22Rv1 (cell line): ENCODE data around the gene EVI5.

Source experiments
- H3K27ac ChIP-seq: fragments of 450-650 bp; 2 replicates; pipeline ENCODE4 v1.5.1; 2017
- CTCF ChIP-seq: fragments of 450-650 bp; IDR thresholded peaks from 2 replicates; pipeline ENCODE4 v1.5.1; 2017; ENCODE audit warnings: mild to moderate bottlenecking
- ZFX ChIP-seq: fragments of 450-650 bp; IDR thresholded peaks from 2 replicates; pipeline ENCODE4 v1.6.1; 2017; ENCODE audit warnings: antibody characterized with exemption, borderline replicate concordance

The EVI5 gene

GRCh38 chr1:92583821-92584760 lies 200.8 kb downstream of the EVI5 start:
- no peak overlapping the region for H3K27ac ChIP-seq
- TF ChIP-seq ZFX = no peak
- no peak for TF ChIP-seq CTCF

- no peak overlapping the region for H3K27ac ChIP-seq
- TF ChIP-seq ZFX (no peak), CTCF (no peak)
Observed at GRCh38 chr1:92577261-92577895, 207.5 kb downstream of the EVI5 start.

- no peak for TF ChIP-seq ZFX
- H3K27ac ChIP-seq = no peak overlapping the region
Observed at GRCh38 chr1:92575123-92575522, 209.8 kb downstream of the EVI5 start.

- TF ChIP-seq ZFX (no peak), CTCF (no peak)
- H3K27ac ChIP-seq = no peak overlapping the region
Observed at GRCh38 chr1:92572520-92572919, 212.4 kb downstream of the EVI5 start.

- no peak overlapping the region for H3K27ac ChIP-seq
- TF ChIP-seq ZFX = no peak
- no peak for TF ChIP-seq CTCF
Observed at GRCh38 chr1:92571578-92571977, 213.3 kb downstream of the EVI5 start.

- no peak for TF ChIP-seq CTCF
- TF ChIP-seq ZFX = no peak
- H3K27ac ChIP-seq = no peak overlapping the region
Observed at GRCh38 chr1:92567211-92567868, 217.6 kb downstream of the EVI5 start.

- no peak overlapping the region for H3K27ac ChIP-seq
- TF ChIP-seq CTCF (no peak), ZFX (no peak)
Observed at GRCh38 chr1:92563457-92564216, 221.3 kb downstream of the EVI5 start.
